Measurements from ENCODE around the gene WWOX.
A peak's percentile ranks its signal among the peaks of the same experiment; 100 is the strongest.

WWOX gene

GRCh38 chr16:79134300-79134699, 1034.8 kb downstream of the WWOX start:
- no peak overlapping the region for H4K91ac ChIP-seq (ENCODE audit: low read depth, low read length)
- no peak overlapping the region for H3K18ac ChIP-seq (ENCODE audit: low read length)
- H3K79me2 ChIP-seq (ENCODE audit: control insufficient read depth, insufficient read depth, low read length, poor library complexity) = no peaks in the 10 kb centered on the region
- WGBS (ENCODE audit: extremely low coverage, insufficient coverage, insufficient read length) = no CpG with 5 or more reads among the region's 5 CpGs
- H3K4me3 ChIP-seq (ENCODE audit: low read depth, low read length) = no peak overlapping the region
- H3K4ac ChIP-seq (ENCODE audit: low read depth, low read length) = no peak overlapping the region
- H3K4me1 ChIP-seq (ENCODE audit: control insufficient read depth in 1 of 2, insufficient read depth in 2 of 2, low read length in 2 of 2) = peaks cover 2% of the 10 kb centered on the region in 2 experiments
- no peak overlapping the region for H2BK120ac ChIP-seq (ENCODE audit: insufficient read depth, low read length, poor library complexity)
- no peak overlapping the region for H3K27ac ChIP-seq (ENCODE audit: low read depth, low read length)
- H3K36me3 ChIP-seq (ENCODE audit: control insufficient read depth in 1 of 2, insufficient read depth in 2 of 2, low read length in 2 of 2) = no peaks in the 10 kb centered on the region
- no peak overlapping the region for H3K4me2 ChIP-seq (ENCODE audit: low read length)
- H2BK12ac ChIP-seq (ENCODE audit: low read length) = no peak overlapping the region
- no peaks in the 10 kb centered on the region for H3K9me3 ChIP-seq (ENCODE audit: insufficient read depth, low read depth, low read length)
- no peak overlapping the region for H2AFZ ChIP-seq (ENCODE audit: insufficient read depth, low read length, poor library complexity)
- H4K12ac ChIP-seq (ENCODE audit: low read depth, low read length) = no peak overlapping the region
- no peaks in the 10 kb centered on the region for H3K27me3 ChIP-seq (ENCODE audit: insufficient read depth, low read length)
- H3K79me1 ChIP-seq (ENCODE audit: low read length) = no peaks in the 10 kb centered on the region
- DNase-seq = no peak
- H2AK5ac ChIP-seq (ENCODE audit: low read length) = no peak overlapping the region
- no peak overlapping the region for H2BK5ac ChIP-seq (ENCODE audit: low read depth, low read length, poor library complexity)
- H3K14ac ChIP-seq (ENCODE audit: low read length) = no peak overlapping the region
- H3K23ac ChIP-seq (ENCODE audit: low read length) = no peak overlapping the region
- no peak overlapping the region for H4K8ac ChIP-seq (ENCODE audit: low read depth, low read length)
- H3K9ac ChIP-seq (ENCODE audit: low read length) = no peak overlapping the region

- Histone ChIP-seq H3K23ac (ENCODE audit: low read length) (no peak overlapping the region), H3K9me3 (ENCODE audit: insufficient read depth, low read depth, low read length) (no peaks in the 10 kb centered on the region), H2BK12ac (ENCODE audit: low read length) (no peak overlapping the region), H2AK5ac (ENCODE audit: low read length) (no peak overlapping the region), H3K4me2 (ENCODE audit: low read length) (no peak overlapping the region), H3K9ac (ENCODE audit: low read length) (no peak overlapping the region), H3K27ac (ENCODE audit: low read depth, low read length) (no peak overlapping the region), H3K4me1 (ENCODE audit: control insufficient read depth in 1 of 2, insufficient read depth in 2 of 2, low read length in 2 of 2) (peaks cover 2% of the 10 kb centered on the region in 2 experiments), H2BK5ac (ENCODE audit: low read depth, low read length, poor library complexity) (no peak overlapping the region), H3K27me3 (ENCODE audit: insufficient read depth, low read length) (no peaks in the 10 kb centered on the region), H3K4ac (ENCODE audit: low read depth, low read length) (no peak overlapping the region), H4K91ac (ENCODE audit: low read depth, low read length) (no peak overlapping the region), H3K4me3 (ENCODE audit: low read depth, low read length) (no peak overlapping the region), H4K8ac (ENCODE audit: low read depth, low read length) (no peak overlapping the region), H2AFZ (ENCODE audit: insufficient read depth, low read length, poor library complexity) (no peak overlapping the region), H2BK120ac (ENCODE audit: insufficient read depth, low read length, poor library complexity) (no peak overlapping the region), H4K12ac (ENCODE audit: low read depth, low read length) (no peak overlapping the region), H3K14ac (ENCODE audit: low read length) (no peak overlapping the region), H3K36me3 (ENCODE audit: control insufficient read depth in 1 of 2, insufficient read depth in 2 of 2, low read length in 2 of 2) (no peaks in the 10 kb centered on the region), H3K79me2 (ENCODE audit: control insufficient read depth, insufficient read depth, low read length, poor library complexity) (no peaks in the 10 kb centered on the region), H3K18ac (ENCODE audit: low read length) (no peak overlapping the region), H3K79me1 (ENCODE audit: low read length) (no peaks in the 10 kb centered on the region)
- DNase-seq = no peak
- WGBS (ENCODE audit: extremely low coverage, insufficient coverage, insufficient read length) = no CpG with 5 or more reads among the region's 7 CpGs
These were observed 1037.5 kb downstream of the WWOX start for GRCh38 chr16:79136955-79137354.

GRCh38 chr16:79137426-79137939, 1038.0 kb downstream of the WWOX start:
- no peak overlapping the region for H3K4ac ChIP-seq (ENCODE audit: low read depth, low read length)
- no peak overlapping the region for H2AK5ac ChIP-seq (ENCODE audit: low read length)
- H3K79me2 ChIP-seq (ENCODE audit: control insufficient read depth, insufficient read depth, low read length, poor library complexity) = no peaks in the 10 kb centered on the region
- H4K91ac ChIP-seq (ENCODE audit: low read depth, low read length) = no peak overlapping the region
- H3K18ac ChIP-seq (ENCODE audit: low read length) = no peak overlapping the region
- no peaks in the 10 kb centered on the region for H3K9me3 ChIP-seq (ENCODE audit: insufficient read depth, low read depth, low read length)
- H3K4me3 ChIP-seq (ENCODE audit: low read depth, low read length) = no peak overlapping the region
- no peak overlapping the region for H3K27ac ChIP-seq (ENCODE audit: low read depth, low read length)
- no peak overlapping the region for H2BK12ac ChIP-seq (ENCODE audit: low read length)
- no peak overlapping the region for H3K23ac ChIP-seq (ENCODE audit: low read length)
- H3K14ac ChIP-seq (ENCODE audit: low read length) = no peak overlapping the region
- WGBS (ENCODE audit: extremely low coverage, insufficient coverage, insufficient read length) = no CpG with 5 or more reads among the region's 6 CpGs
- H2BK5ac ChIP-seq (ENCODE audit: low read depth, low read length, poor library complexity) = no peak overlapping the region
- no peak overlapping the region for H2AFZ ChIP-seq (ENCODE audit: insufficient read depth, low read length, poor library complexity)
- no peak overlapping the region for H3K4me2 ChIP-seq (ENCODE audit: low read length)
- no peak overlapping the region for H4K8ac ChIP-seq (ENCODE audit: low read depth, low read length)
- H3K36me3 ChIP-seq (ENCODE audit: control insufficient read depth in 1 of 2, insufficient read depth in 2 of 2, low read length in 2 of 2) = no peaks in the 10 kb centered on the region
- H3K9ac ChIP-seq (ENCODE audit: low read length) = no peak overlapping the region
- H2BK120ac ChIP-seq (ENCODE audit: insufficient read depth, low read length, poor library complexity) = no peak overlapping the region
- no peaks in the 10 kb centered on the region for H3K79me1 ChIP-seq (ENCODE audit: low read length)
- H3K27me3 ChIP-seq (ENCODE audit: insufficient read depth, low read length) = no peaks in the 10 kb centered on the region
- H4K12ac ChIP-seq (ENCODE audit: low read depth, low read length) = no peak overlapping the region
- DNase-seq = peak in 1 of 2 donors; percentile 22
- peaks cover 2% of the 10 kb centered on the region in 2 experiments for H3K4me1 ChIP-seq (ENCODE audit: control insufficient read depth in 1 of 2, insufficient read depth in 2 of 2, low read length in 2 of 2)

- no peak overlapping the region for H3K4me3 ChIP-seq (ENCODE audit: low read depth, low read length)
- H2AFZ ChIP-seq (ENCODE audit: insufficient read depth, low read length, poor library complexity) = no peak overlapping the region
- no peak overlapping the region for H4K12ac ChIP-seq (ENCODE audit: low read depth, low read length)
- H3K4me1 ChIP-seq (ENCODE audit: control insufficient read depth in 1 of 2, insufficient read depth in 2 of 2, low read length in 2 of 2) = peaks cover 2% of the 10 kb centered on the region in 2 experiments
- H3K79me1 ChIP-seq (ENCODE audit: low read length) = no peaks in the 10 kb centered on the region
- no peak for DNase-seq
- H3K27ac ChIP-seq (ENCODE audit: low read depth, low read length) = no peak overlapping the region
- H2BK5ac ChIP-seq (ENCODE audit: low read depth, low read length, poor library complexity) = no peak overlapping the region
- no peak overlapping the region for H2AK5ac ChIP-seq (ENCODE audit: low read length)
- no peak overlapping the region for H3K4ac ChIP-seq (ENCODE audit: low read depth, low read length)
- H3K27me3 ChIP-seq (ENCODE audit: insufficient read depth, low read length) = no peaks in the 10 kb centered on the region
- H4K8ac ChIP-seq (ENCODE audit: low read depth, low read length) = no peak overlapping the region
- H3K9ac ChIP-seq (ENCODE audit: low read length) = no peak overlapping the region
- no peak overlapping the region for H3K23ac ChIP-seq (ENCODE audit: low read length)
- H3K14ac ChIP-seq (ENCODE audit: low read length) = no peak overlapping the region
- H2BK120ac ChIP-seq (ENCODE audit: insufficient read depth, low read length, poor library complexity) = no peak overlapping the region
- H3K4me2 ChIP-seq (ENCODE audit: low read length) = no peak overlapping the region
- H3K36me3 ChIP-seq (ENCODE audit: control insufficient read depth in 1 of 2, insufficient read depth in 2 of 2, low read length in 2 of 2) = no peaks in the 10 kb centered on the region
- WGBS (ENCODE audit: extremely low coverage, insufficient coverage, insufficient read length) = no CpG with 5 or more reads among the region's 7 CpGs
- H4K91ac ChIP-seq (ENCODE audit: low read depth, low read length) = no peak overlapping the region
- no peaks in the 10 kb centered on the region for H3K9me3 ChIP-seq (ENCODE audit: insufficient read depth, low read depth, low read length)
- no peak overlapping the region for H3K18ac ChIP-seq (ENCODE audit: low read length)
- no peak overlapping the region for H2BK12ac ChIP-seq (ENCODE audit: low read length)
- H3K79me2 ChIP-seq (ENCODE audit: control insufficient read depth, insufficient read depth, low read length, poor library complexity) = no peaks in the 10 kb centered on the region
These were observed 1040.3 kb downstream of the WWOX start for GRCh38 chr16:79139799-79140198.
